22Rv1 (cell line): ENCODE results near the gene PTGES3L.
"Not testable (repeated sequence)": the region's sequence is repeated elsewhere in the genome, so short reads cannot be mapped to it uniquely, and the experiment has no call there.

Experiments
- CTCF ChIP-seq: fragments of 450-650 bp; IDR thresholded peaks from 2 replicates; pipeline ENCODE4 v1.5.1; 2017; ENCODE audit warnings: mild to moderate bottlenecking
- ZFX ChIP-seq: fragments of 450-650 bp; IDR thresholded peaks from 2 replicates; pipeline ENCODE4 v1.6.1; 2017; ENCODE audit warnings: antibody characterized with exemption, borderline replicate concordance

- TF ChIP-seq CTCF, ZFX: not testable (repeated sequence)
Measured at GRCh38 chr17:42973323-42973722, 6.6 kb downstream of the PTGES3L start.
